MCF 10A (cell line): ENCODE results near the gene GNGT1. TPM values are rescaled to one million over a fixed set of nuclear protein-coding genes. Genes with fewer than 3 reads are reported as not detected.

Experiments
- BruUV-seq: library from RNA; stranded (reverse); fragments of 400-500 nt; replicated peaks from 2 replicates; lab custom pipeline; 2021; lab: Mats Ljungman, UMichigan
- CTCF ChIA-PET: fragments of 300-600 bp; sonication (Branson Sonifier 250); formaldehyde crosslinking; extraction: SDS; loops from one replicate; lab custom pipeline; 2021; ENCODE audit warnings: antibody characterized with exemption, inconsistent platforms; lab: Yijun Ruan, JAX
- POLR2A ChIA-PET: fragments of 300-600, 350-650 bp; sonication (Branson Sonifier 250); formaldehyde crosslinking; extraction: SDS; loops from one replicate; lab custom pipeline; 2020; ENCODE audit warnings: antibody characterized with exemption, inconsistent platforms; lab: Yijun Ruan, JAX
- DNase-seq: peaks from one replicate; pipeline ENCODE4 v3.0.0-alpha.2; 2018; ENCODE audit not compliant: unreplicated experiment
- H3K27ac Mint-ChIP-seq: one replicate; pipeline ENCODE4 v1.8.0; 2022; ENCODE audit warnings: mild to moderate bottlenecking, low read depth, mixed read lengths; ENCODE audit not compliant: unreplicated experiment
- H3K27me3 Mint-ChIP-seq: one replicate; pipeline ENCODE4 v1.8.0; 2022; ENCODE audit warnings: mixed read lengths; ENCODE audit not compliant: insufficient read depth, unreplicated experiment
- H3K36me3 Mint-ChIP-seq: one replicate; pipeline ENCODE4 v1.8.0; 2022; ENCODE audit warnings: mild to moderate bottlenecking, moderate library complexity, mixed read lengths; ENCODE audit not compliant: insufficient read depth, unreplicated experiment
- H3K4me1 Mint-ChIP-seq: one replicate; pipeline ENCODE4 v1.8.0; 2022; ENCODE audit warnings: mixed read lengths; ENCODE audit not compliant: insufficient read depth, unreplicated experiment
- H3K4me3 Mint-ChIP-seq: one replicate; pipeline ENCODE4 v1.8.0; 2022; ENCODE audit warnings: mild to moderate bottlenecking, moderate library complexity, mixed read lengths; ENCODE audit not compliant: unreplicated experiment
- H3K9me3 Mint-ChIP-seq: one replicate; pipeline ENCODE4 v1.8.0; 2022; ENCODE audit warnings: mixed read lengths; ENCODE audit not compliant: unreplicated experiment
- CTCF ChIP-seq: fragments of 200-600 bp; IDR thresholded peaks from one replicate; pipeline ENCODE4 v1.8.0; 2022; ENCODE audit warnings: antibody characterized with exemption, mild to moderate bottlenecking; ENCODE audit not compliant: unreplicated experiment
- intact Hi-C: fragments of 100-400 bp; cut with micrococcal nuclease; formaldehyde crosslinking; loops from 2 replicates; pipeline ENCODE4 v1.14.1; 2022
- total RNA-seq: library from RNA; stranded (reverse); gene quantifications from 2 replicates; pipeline ENCODE4 v1.2.3, GENCODE V29; 2022

The GNGT1 gene
- total RNA-seq, 1 experiment from 2014 or later, result not detected

GRCh38 chr7:93894426-93894825 lies 11.9 kb upstream of the GNGT1 start:
- Mint-ChIP-seq H3K27me3 (no peaks in the 10 kb centered on the region), H3K4me3 (no peak overlapping the region), H3K27ac (no peak overlapping the region), H3K36me3 (no peaks in the 10 kb centered on the region), H3K4me1 (no peaks in the 10 kb centered on the region), H3K9me3 (no peaks in the 10 kb centered on the region)
- CTCF ChIA-PET, result interaction anchor here (1.2 kb wide), 1 partner anchor 14 kb away, joined by 3 read pairs; no protein-coding TSS in a partner anchor
- no TSS peak for BruUV-seq
- no peak for DNase-seq
- no peak for TF ChIP-seq CTCF
- POLR2A ChIA-PET, result no interaction called here
- intact Hi-C loops, result loop anchor here (10.0 kb wide), 1 partner anchor 90 kb away; no protein-coding TSS in a partner anchor

GRCh38 chr7:93894966-93895640 lies 11.3 kb upstream of the GNGT1 start:
- Mint-ChIP-seq H3K4me3 (no peak overlapping the region), H3K4me1 (no peaks in the 10 kb centered on the region), H3K36me3 (no peaks in the 10 kb centered on the region), H3K9me3 (no peaks in the 10 kb centered on the region), H3K27me3 (no peaks in the 10 kb centered on the region), H3K27ac (no peak overlapping the region)
- no peak for DNase-seq
- TF ChIP-seq CTCF, result no peak
- no TSS peak for BruUV-seq
- CTCF ChIA-PET, result interaction anchor here (0.6 to 1.6 kb wide), 3 partner anchors 193 to 1635 kb away, joined by 3 to 7 read pairs (median 3); no protein-coding TSS in a partner anchor
- POLR2A ChIA-PET, result no interaction called here
- intact Hi-C loops, result loop anchor here (10.0 kb wide), 1 partner anchor 90 kb away; no protein-coding TSS in a partner anchor

- no TSS peak for BruUV-seq
- H3K4me3 Mint-ChIP-seq, result no peak overlapping the region
Observed at GRCh38 chr7:93895859-93896600, 10.3 kb upstream of the GNGT1 start.

More at GRCh38 chr7:93895859-93896600, 10.3 kb upstream of the GNGT1 start:
- ChIA-PET CTCF (interaction anchor here (0.6 to 1.6 kb wide), 3 partner anchors 192 to 1636 kb away, joined by 3 to 7 read pairs (median 3); no protein-coding TSS in a partner anchor), POLR2A (no interaction called here)
- no peak for TF ChIP-seq CTCF
- H3K4me1 Mint-ChIP-seq, result no peaks in the 10 kb centered on the region
- H3K36me3 Mint-ChIP-seq, result no peaks in the 10 kb centered on the region
- no peak overlapping the region for H3K27ac Mint-ChIP-seq
- DNase-seq, result no peak
- H3K9me3 Mint-ChIP-seq, result no peaks in the 10 kb centered on the region
- no peaks in the 10 kb centered on the region for H3K27me3 Mint-ChIP-seq
- intact Hi-C loops, result loop anchor here (10.0 kb wide), 1 partner anchor 91 kb away; no protein-coding TSS in a partner anchor
